Lower lobe of right lung (tissue), 2 donors: ENCODE measurements around the gene TNFRSF8. TPM values are rescaled to one million over a fixed set of nuclear protein-coding genes. Genes with fewer than 3 reads are reported as not detected.

Source experiments
- ATAC-seq, 2 donors: fragments of 200-7000 bp; cut with Tn5 transposase; one replicate each; pipeline ENCODE4 v1.9.1; 2020 to 2022; ENCODE audit warnings: mild to moderate bottlenecking in 2 of 2, moderate library complexity in 2 of 2
- DNase-seq: peaks from one replicate; pipeline ENCODE4 v3.0.0-alpha.2; 2020
- H3K27ac ChIP-seq: fragments of 200-600 bp; one replicate; pipeline ENCODE4 v1.8.0; 2022
- H3K27me3 ChIP-seq: fragments of 200-600 bp; one replicate; pipeline ENCODE4 v1.8.0; 2022; ENCODE audit warnings: low read depth
- H3K36me3 ChIP-seq: fragments of 200-600 bp; one replicate; pipeline ENCODE4 v1.8.0; 2022; ENCODE audit warnings: mild to moderate bottlenecking
- H3K4me1 ChIP-seq: fragments of 200-600 bp; one replicate; pipeline ENCODE4 v1.8.0; 2022
- H3K4me3 ChIP-seq: fragments of 200-600 bp; one replicate; pipeline ENCODE4 v1.8.0; 2022; ENCODE audit warnings: mild to moderate bottlenecking
- H3K9me3 ChIP-seq: fragments of 200-600 bp; one replicate; pipeline ENCODE4 v1.8.0; 2022
- CTCF ChIP-seq: fragments of 200-600 bp; IDR thresholded peaks from one replicate; pipeline ENCODE4 v1.8.0; 2022; ENCODE audit warnings: antibody characterized with exemption, mild to moderate bottlenecking
- intact Hi-C: fragments of 100-400 bp; cut with DNase I; formaldehyde crosslinking; loops from one replicate; pipeline ENCODE4 v1.11.0; 2022
- total RNA-seq: library from RNA; stranded (reverse); fragmentation: NEBNext Ultra II Directional; extraction: Animal tissue kit (Norgen Biotek cat#: 25700); gene quantifications from one replicate; pipeline ENCODE4 v1.2.1, GENCODE V29; 2021
- donor health status: DM: no; HTN: yes; CAD: no; lungs with severe emphysema.

The TNFRSF8 gene
- total RNA-seq, 1 donor from 2014 or later = 2.7 TPM

- H3K4me3 ChIP-seq = no peak overlapping the region
- H3K36me3 ChIP-seq = no peaks in the 10 kb centered on the region
- peaks cover 28% of the 10 kb centered on the region for H3K27me3 ChIP-seq
These were observed 2.6 kb upstream of the TNFRSF8 start for GRCh38 chr1:12060500-12060899.

GRCh38 chr1:12064073-12064969, 1.2 kb downstream of the TNFRSF8 start:
- ATAC-seq = no peak
- no peak for DNase-seq
- H3K9me3 ChIP-seq = no peaks in the 10 kb centered on the region
- intact Hi-C loops = no loop called here
- no peaks in the 10 kb centered on the region for H3K36me3 ChIP-seq
- H3K4me3 ChIP-seq = no peak overlapping the region
- H3K4me1 ChIP-seq = peaks cover 26% of the 10 kb centered on the region
- no peak overlapping the region for H3K27ac ChIP-seq
- no peak for TF ChIP-seq CTCF
- peaks cover 50% of the 10 kb centered on the region for H3K27me3 ChIP-seq

More at GRCh38 chr1:12060500-12060899, 2.6 kb upstream of the TNFRSF8 start:
- no peak for DNase-seq
- TF ChIP-seq CTCF = no peak
- ATAC-seq = no peak
- intact Hi-C loops = no loop called here
- Histone ChIP-seq H3K27ac (no peak overlapping the region), H3K4me1 (peaks cover 8% of the 10 kb centered on the region), H3K9me3 (no peaks in the 10 kb centered on the region)

- DNase-seq = no peak
- H3K4me3 ChIP-seq = no peak overlapping the region
- no peaks in the 10 kb centered on the region for H3K36me3 ChIP-seq
- intact Hi-C loops = no loop called here
- H3K4me1 ChIP-seq = peaks cover 26% of the 10 kb centered on the region
- H3K9me3 ChIP-seq = no peaks in the 10 kb centered on the region
- ATAC-seq = no peak
- H3K27me3 ChIP-seq = peaks cover 55% of the 10 kb centered on the region
- no peak overlapping the region for H3K27ac ChIP-seq
- no peak for TF ChIP-seq CTCF
These were observed 2.8 kb downstream of the TNFRSF8 start for GRCh38 chr1:12065872-12066271.

- H3K9me3 ChIP-seq = no peaks in the 10 kb centered on the region
- H3K36me3 ChIP-seq = no peaks in the 10 kb centered on the region
- DNase-seq (peak; percentile 31), ATAC-seq (peak; percentile 14 to 50)
- H3K4me1 ChIP-seq = peaks cover 23% of the 10 kb centered on the region
- H3K27me3 ChIP-seq = peaks cover 51% of the 10 kb centered on the region
- peak overlapping the region; percentile 38 for H3K27ac ChIP-seq
- intact Hi-C loops = no loop called here
- TF ChIP-seq CTCF = no peak
- H3K4me3 ChIP-seq = no peak overlapping the region
These were observed 5.1 kb downstream of the TNFRSF8 start for GRCh38 chr1:12067900-12068821.

- Histone ChIP-seq H3K4me3 (no peak overlapping the region), H3K9me3 (no peaks in the 10 kb centered on the region), H3K27ac (no peak overlapping the region), H3K36me3 (no peaks in the 10 kb centered on the region), H3K27me3 (peaks cover 35% of the 10 kb centered on the region), H3K4me1 (peaks cover 17% of the 10 kb centered on the region)
- intact Hi-C loops = no loop called here
- TF ChIP-seq CTCF = no peak
- DNase-seq (no peak), ATAC-seq (no peak)
These were observed 6.6 kb downstream of the TNFRSF8 start for GRCh38 chr1:12069623-12070244.
